Stimulated activated CD8-positive, alpha-beta memory T cell treated with anti-CD3 and anti-CD28 coated beads, Interleukin-15, amount 100 ng/mL, for 48 hours (primary cell): ENCODE measurements around the gene EBF3.

Experiments
- DNase-seq, 2 donors: peaks; one replicate each; pipeline ENCODE4 v3.0.0-alpha.2; 2020; ENCODE audit warnings: low read depth in 2 of 2

Gene EBF3

DNA sequence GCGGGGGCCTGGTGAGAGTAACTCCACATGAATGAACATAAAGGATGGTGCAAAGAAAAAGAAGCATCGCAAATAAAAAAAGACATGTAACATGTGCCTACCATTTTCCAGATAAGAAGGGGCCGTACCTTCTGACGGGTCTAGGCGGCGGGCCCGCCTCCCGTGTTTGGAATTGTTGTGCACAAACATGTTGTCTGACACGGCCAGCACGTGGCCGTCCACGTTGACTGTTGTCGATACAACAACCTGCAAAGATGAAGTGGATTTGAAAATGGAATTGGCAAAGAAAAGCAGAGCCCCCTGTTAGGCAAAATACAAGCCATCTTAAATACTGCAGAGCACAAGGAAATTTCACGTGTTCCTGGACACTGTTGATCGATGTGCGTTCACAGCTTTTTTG lies 90.7 kb downstream of the EBF3 start:
- no peak for DNase-seq

DNA sequence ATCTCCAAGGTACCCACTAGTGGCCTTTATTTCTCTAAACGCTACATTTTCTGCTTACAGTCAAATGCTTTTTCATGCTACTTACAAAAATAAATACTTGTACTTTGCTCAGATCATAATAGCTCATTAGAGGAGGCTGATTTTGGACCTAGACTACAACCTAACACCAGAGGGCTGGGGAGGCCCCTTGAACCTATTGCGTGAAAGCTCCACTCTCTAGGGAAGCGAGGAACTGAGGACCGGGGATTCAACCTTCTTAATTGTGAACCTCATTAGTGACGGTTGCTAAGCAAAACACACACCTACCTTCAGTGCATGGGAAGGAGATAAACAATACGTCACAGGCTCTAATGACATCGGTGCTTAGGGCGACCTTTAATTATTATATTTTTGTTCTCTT lies 92.1 kb downstream of the EBF3 start:
- DNase-seq: no peak

GRCh38 chr10:129870961-129871621 lies 93.0 kb downstream of the EBF3 start:
- no peak for DNase-seq

DNA sequence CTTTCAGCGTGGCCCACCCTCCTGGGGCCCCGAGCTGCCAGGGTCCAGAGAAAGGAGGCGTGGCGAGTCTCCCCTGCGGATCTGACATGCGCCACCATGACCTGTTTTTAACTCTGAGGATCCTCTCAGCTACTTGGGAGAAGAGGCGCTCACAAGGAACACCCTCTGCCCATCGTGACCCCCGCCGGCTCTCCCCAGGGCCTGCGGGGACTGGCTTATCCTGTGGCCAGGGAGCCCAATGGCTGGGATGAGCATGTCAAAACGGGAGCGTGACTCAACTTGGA lies 93.7 kb downstream of the EBF3 start:
- DNase-seq: no peak

DNA sequence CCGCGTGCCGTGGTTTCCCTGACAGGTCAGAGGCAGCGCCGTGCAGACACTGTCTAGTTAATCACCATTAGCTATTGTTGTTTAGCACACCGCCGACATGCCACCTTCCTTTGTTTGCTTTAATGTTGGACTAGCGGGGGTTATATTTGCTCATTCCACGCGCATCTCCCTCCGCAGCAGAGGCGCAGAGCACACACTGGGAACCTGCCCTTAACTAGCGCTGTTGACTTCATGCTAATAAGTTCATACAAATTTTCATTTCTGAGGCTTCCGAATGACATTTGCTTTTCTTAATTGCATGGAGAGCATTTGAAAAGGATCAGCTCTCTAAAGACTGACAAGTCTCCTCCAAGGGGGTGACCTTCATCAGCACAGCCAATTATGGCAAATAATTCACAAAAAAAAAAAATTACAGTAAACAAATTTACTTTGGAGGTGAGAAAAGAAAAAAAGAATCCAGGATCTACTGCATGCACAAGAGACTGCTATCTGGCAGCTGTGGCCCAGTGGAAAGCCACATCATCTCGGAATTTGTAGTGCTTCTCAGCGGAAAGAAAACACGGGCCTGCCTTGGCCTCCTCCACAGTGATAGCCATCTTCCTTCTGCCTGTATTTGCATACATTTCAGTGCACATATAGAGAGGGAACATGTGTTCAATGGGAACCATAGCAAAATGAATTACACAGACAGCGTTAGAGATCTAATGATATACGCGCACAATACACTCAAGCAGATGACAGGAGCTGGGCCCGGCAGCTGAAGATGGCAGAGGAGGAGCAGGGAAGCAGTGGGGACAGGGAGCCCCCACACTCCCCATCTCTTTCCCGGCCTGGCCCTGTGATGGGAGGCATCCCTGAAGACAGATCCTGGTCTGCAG lies 94.2 kb downstream of the EBF3 start:
- DNase-seq: no peak

DNA sequence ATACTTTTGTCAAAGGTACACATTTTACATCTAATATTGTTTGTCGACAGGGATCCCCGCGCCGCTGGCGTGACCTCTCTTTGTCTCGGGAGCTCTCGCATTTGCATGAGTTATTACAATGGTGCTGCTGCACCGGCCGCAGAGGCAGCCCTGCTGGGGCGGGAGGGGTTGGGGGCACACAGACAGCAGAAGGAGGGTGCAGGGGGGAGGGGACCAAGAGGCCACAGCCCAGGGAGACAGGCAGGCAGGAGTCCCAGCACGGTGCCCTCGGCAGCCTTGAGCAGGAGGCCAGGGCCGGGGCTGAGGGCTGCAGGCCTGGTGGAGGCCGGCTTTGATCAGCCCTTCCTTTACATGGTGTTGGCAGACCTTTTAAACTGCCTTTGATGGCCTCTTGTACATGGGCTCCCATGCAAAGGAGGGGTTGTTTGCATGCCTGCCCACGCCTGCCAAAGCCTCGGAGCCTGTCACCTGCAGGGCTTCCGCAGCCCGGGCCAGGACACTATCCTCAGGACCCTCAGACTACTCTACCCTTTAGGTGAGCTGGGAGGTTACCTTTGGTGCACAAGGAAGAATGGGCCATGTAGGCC lies 95.5 kb downstream of the EBF3 start:
- DNase-seq: no peak

DNA sequence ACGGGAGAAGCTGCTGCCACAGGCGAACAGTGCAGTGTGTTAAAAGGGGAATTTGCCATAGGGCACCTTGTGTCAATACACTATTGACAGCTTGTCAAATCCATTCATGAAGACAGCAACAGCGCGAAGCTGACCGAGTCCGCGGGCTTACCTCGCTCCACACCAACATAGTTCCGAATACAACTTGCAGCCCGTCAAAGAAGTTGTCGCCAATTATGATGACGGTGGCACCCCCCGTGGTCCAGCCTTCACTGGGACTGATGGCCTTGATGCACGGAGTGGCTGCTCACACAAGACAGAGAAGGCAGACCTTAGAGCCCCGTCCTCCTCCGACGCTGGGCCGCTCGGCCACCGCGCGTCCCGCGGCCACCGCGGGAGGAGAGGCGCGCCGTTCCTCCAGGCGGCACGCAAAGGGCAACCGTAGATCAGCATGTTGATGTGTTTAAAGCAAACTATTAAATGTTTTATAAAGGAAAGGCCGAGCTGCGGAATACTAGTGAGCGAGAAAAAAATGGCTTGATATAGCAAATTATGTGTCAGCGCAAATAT lies 96.4 kb downstream of the EBF3 start:
- no peak for DNase-seq

DNA sequence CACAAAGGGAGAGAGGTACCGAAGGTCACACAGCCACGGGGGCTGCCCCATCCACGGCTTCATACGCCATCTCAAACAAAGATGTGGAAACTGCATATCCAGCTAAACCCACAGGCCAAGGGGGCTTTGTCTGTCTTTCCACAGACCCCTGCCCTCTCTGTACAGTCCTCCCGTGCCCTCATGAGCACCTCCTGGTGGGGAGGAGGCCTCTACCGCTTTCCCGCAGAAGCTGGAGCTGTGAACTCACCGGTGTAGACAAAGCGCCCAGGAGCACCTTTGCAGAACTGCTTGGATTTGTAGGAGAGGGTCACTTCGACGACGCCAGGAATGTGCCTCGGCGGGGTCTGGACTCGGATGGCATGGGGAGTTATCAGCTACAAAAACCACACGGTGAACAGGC lies 97.2 kb downstream of the EBF3 start:
- DNase-seq: no peak

DNA sequence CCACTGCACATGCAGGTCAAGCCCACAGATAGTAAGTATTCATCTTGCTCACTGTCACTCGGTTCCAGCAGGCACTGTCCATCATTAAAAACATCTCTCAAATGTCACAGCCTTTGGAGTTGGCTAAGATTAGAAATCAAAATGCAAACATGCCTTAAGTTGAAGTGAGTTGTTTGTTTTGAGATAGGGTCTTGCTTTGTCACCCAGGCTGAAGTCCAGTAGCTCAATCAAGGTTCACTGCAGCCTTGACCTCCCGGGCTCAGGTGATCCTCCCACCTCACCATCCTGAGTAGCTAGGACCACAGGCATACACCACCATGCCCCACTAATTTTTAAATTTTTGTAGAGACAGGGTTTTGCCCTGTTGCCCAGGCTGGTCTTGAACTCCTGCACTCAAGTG lies 98.1 kb downstream of the EBF3 start:
- no peak for DNase-seq

DNA sequence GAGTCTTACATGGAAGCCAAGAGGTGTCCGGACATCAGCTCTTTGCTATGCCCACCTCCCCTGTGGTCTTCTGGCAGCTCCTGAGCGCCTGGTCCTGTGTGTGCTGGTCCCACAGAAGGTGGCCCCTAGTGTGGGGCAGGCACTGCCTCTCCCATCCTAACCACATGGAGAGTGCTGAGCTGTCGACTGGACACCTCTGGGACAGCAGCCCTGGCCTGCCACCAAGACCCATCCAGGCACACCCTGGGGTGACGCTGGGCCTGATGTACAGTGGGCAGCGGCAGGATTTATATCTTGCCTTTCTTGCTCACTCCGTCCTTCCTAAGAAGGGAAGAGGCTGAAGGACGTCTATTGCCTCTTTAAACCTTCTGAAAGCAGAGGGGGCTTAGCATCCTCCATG lies 98.7 kb downstream of the EBF3 start:
- DNase-seq: no peak

GRCh38 chr10:129864601-129865126 lies 99.4 kb downstream of the EBF3 start:
- DNase-seq: no peak

- no peak for DNase-seq
Measured at GRCh38 chr10:129864082-129864481, 100.0 kb downstream of the EBF3 start.

DNA sequence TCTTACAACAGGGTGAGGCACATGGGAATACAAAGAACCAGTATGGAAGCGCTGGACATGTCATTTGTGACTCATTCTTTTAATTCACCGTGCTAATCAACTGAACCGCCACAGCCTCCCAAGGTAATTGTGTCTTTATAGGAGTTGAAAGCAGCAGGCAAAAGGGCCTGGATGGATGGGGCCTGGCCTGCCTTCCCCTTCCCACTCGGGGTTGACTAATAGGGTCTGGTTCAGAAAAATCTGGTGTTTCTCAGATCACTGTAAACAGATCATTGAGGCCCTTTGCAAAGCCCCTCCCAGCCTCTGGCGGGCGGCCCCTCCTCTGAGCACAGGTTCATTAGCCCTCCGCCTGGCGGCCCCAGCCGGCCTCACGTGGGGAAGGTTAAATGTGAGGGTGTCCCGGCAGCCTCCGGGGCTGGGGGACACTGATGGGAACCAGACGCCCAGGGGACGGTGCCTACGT lies 100.8 kb downstream of the EBF3 start:
- no peak for DNase-seq

DNA sequence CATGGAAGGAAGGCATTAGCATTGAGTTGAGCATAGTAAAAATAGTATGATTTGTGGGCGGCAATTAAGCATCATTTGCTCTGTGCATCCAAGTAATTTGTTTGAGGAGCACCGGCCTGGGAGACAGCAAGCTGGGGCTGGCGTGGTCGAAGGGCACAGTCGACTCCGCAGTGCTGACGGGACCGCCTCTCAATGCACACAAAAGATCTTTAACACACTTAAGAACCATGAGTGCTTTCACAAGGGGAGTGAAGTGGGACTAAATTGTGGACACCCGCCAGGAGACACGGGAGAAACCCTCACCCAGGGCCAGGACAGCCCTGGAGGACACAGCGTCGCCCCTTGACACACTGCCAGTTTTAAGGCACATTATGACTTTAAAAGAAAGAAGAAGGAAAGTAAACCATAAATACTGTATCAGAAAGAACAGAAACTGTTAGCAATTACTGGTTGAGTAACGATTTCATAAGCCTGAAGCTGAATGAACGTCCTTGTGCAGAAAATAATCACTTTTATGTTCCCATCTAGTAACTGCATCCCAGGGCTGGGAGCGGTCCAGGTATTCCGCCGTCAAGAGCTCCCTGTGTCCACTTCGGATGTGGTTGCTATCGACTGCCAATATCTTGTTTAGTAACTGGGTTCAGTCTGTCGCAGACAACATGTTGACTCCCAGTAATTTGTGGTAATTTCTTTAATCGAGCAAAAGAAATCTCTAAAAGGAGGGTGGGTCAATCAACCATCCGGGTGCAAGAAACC lies 102.1 kb downstream of the EBF3 start:
- no peak for DNase-seq

DNA sequence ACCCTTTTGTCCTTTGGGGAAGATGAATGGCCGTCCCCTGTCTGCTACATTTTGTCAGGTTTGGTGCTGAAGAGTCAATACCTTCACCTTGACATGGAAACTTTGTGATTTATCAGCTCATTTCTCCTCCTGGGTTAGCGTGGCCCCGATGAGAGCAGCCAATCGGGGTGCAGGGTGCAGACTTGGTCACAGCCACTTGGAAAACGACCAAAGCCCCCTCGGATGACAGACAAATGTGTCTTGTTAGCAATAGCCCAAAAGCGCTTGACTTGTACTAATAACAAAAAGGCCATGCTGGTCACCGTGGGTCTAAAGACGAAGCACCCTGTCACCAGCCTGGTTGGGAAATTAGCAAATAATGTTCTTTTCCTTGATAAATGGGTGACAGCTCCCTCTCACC lies 103.7 kb downstream of the EBF3 start:
- no peak for DNase-seq

DNA sequence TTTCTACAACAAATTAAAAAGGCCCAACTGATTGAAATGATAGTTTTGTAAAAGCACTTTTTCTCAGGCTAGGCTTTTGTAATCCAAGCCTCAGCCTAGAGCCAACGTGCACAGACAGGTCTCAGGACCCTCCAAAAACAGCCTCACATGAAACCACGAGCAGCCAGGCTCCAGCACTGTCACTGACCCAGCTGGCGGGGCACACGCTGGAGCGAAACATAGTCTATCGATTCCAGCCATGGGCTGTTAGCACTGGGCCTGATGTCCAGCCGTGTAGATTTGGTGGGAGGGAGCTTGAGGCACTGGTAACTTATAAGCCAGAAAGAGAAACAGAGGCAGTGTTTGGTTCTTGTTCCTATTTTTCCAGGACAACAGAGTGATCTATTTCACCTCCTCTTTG lies 104.5 kb downstream of the EBF3 start:
- no peak for DNase-seq

DNA sequence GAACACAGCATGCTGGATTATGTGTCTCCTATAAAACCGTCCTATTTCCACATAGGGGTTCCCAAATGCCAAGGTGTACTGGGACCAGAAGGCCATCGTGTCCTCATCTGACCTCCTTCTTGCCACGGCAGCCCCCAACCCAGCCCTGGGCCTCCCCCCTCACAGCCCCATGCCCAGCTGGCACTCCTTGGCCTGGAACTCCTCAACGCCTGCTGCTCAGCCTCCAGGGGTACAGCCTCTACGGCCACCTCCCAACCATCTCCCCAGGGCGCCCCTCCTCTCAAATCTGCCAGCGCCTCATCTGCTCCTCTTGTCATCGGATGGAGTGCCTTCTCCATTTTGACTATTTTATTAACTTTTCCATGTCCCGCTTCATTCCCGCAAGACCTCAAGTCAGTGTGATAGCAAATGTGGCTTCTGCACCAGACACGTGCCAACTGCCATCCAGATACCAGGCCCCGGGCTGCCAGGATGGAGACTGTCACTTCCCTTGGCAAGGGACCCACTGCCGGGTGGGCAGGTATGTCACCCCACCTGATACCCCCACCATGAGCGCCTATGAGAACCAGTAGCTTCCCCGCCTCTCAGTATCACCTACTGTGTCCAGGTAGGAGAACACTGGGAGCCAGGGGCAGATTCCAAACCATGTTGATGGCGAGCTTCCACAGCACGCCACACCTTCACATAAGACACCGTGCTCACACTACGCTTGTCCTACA lies 106.7 kb downstream of the EBF3 start:
- DNase-seq: no peak

DNA sequence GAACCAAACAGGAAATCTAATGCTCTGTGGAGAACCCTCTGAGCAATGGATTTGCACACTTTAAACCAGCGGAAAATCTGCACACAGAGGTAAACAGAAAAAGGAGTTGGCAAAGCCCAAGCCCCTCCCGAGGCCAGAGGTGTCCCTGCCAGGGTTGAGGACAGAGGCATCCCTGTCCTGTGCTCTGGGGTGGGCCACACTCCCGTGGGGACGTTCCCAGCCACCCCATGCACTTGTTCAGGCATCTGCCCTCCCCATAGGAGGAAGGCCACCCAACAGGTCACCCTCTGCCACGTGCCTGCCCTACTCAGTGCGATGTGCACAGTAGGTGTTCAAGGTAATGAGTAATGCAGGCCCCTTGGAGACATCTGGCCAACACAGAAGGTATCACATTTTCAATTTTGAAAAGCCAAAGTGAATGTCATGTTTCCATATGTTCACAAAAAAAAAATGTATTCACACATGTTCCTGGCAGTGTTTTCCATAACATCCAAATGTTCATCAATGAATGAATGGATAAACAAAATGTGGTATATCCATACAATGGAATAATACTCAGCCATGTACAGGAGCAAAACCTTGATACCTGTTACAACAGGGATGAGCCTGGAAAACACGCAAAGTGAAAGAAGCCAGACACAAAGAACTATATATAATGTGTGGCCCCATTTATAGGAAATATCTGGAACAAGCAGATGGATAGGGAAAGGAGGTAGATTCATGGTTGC lies 108.1 kb downstream of the EBF3 start:
- DNase-seq: no peak

- DNase-seq: no peak
Measured at GRCh38 chr10:129854796-129855705, 109.0 kb downstream of the EBF3 start.
